GM23338 (cell line): Measurements from ENCODE around the gene HLA-DPB1.
A peak's percentile ranks its signal among the peaks of the same experiment; 100 is the strongest.

Experiments used
- CREB1 ChIP-seq: fragments of 250-450 bp; sonication (Bioruptor Pico); IDR thresholded peaks from 2 replicates; pipeline ENCODE4 v1.5.0; 2020; ENCODE audit warnings: low read depth, mild to moderate bottlenecking, moderate library complexity
- EZH2 ChIP-seq: fragments of 200-600 bp; sonication (generic); IDR thresholded peaks from one replicate; pipeline ENCODE4 v1.8.0; 2017; ENCODE audit warnings: antibody characterized with exemption, mild to moderate bottlenecking, low read depth; ENCODE audit not compliant: unreplicated experiment
- EZH2phosphoT487 ChIP-seq: fragments of 200-600 bp; sonication (generic); IDR thresholded peaks from one replicate; pipeline ENCODE4 v1.8.1; 2018; ENCODE audit warnings: antibody characterized with exemption; ENCODE audit not compliant: unreplicated experiment
- JUNB ChIP-seq: IDR thresholded peaks from one replicate; pipeline ENCODE4 v1.6.1; 2016; ENCODE audit warnings: antibody characterized with exemption; ENCODE audit not compliant: unreplicated experiment
- NANOG ChIP-seq: IDR thresholded peaks from 2 replicates; pipeline ENCODE4 v1.6.1; 2016; ENCODE audit warnings: antibody characterized with exemption, borderline replicate concordance
- POLR2AphosphoS5 ChIP-seq: IDR thresholded peaks from 2 replicates; pipeline ENCODE4 v1.6.1; 2016; ENCODE audit warnings: antibody characterized with exemption, low read depth
- REST ChIP-seq: IDR thresholded peaks from one replicate; pipeline ENCODE4 v1.6.1; 2018; ENCODE audit warnings: antibody characterized with exemption; ENCODE audit not compliant: unreplicated experiment
- ZNF331 ChIP-seq: fragments of 250-450 bp; sonication (Bioruptor Pico); IDR thresholded peaks from 2 replicates; pipeline ENCODE4 v1.5.0; 2020; ENCODE audit warnings: low read depth, mild to moderate bottlenecking, moderate library complexity
- TF ChIP-seq, protein P1 (sequence below), 2 experiments: fragments of 200-600 bp in 1 of 2; sonication (generic) in 1 of 2; conservative IDR thresholded peaks; 2 replicates each; pipeline versions ENCODE4 v1.5.1 to v1.6.1; 2016 to 2017; ENCODE audit warnings: antibody characterized with exemption in 2 of 2, low read depth in 2 of 2, mild to moderate bottlenecking in 2 of 2, moderate library complexity in 1 of 2
- TF ChIP-seq, protein P2 (sequence below): IDR thresholded peaks from 2 replicates; pipeline ENCODE4 v1.6.1; 2016; ENCODE audit warnings: antibody characterized with exemption

GRCh38 chr6:33118525-33119123, 42.8 kb downstream of the HLA-DPB1 start:
- no peak for TF ChIP-seq EZH2
- TF ChIP-seq, protein P1, sequence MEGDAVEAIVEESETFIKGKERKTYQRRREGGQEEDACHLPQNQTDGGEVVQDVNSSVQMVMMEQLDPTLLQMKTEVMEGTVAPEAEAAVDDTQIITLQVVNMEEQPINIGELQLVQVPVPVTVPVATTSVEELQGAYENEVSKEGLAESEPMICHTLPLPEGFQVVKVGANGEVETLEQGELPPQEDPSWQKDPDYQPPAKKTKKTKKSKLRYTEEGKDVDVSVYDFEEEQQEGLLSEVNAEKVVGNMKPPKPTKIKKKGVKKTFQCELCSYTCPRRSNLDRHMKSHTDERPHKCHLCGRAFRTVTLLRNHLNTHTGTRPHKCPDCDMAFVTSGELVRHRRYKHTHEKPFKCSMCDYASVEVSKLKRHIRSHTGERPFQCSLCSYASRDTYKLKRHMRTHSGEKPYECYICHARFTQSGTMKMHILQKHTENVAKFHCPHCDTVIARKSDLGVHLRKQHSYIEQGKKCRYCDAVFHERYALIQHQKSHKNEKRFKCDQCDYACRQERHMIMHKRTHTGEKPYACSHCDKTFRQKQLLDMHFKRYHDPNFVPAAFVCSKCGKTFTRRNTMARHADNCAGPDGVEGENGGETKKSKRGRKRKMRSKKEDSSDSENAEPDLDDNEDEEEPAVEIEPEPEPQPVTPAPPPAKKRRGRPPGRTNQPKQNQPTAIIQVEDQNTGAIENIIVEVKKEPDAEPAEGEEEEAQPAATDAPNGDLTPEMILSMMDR (conservative IDR thresholded peaks at IDR 0.05; ENCODE audit: low read depth in 2 of 2) = peak; percentile 69 to 91
- TF ChIP-seq POLR2AphosphoS5 = no peak
- no peak for TF ChIP-seq JUNB
- TF ChIP-seq, protein P2, sequence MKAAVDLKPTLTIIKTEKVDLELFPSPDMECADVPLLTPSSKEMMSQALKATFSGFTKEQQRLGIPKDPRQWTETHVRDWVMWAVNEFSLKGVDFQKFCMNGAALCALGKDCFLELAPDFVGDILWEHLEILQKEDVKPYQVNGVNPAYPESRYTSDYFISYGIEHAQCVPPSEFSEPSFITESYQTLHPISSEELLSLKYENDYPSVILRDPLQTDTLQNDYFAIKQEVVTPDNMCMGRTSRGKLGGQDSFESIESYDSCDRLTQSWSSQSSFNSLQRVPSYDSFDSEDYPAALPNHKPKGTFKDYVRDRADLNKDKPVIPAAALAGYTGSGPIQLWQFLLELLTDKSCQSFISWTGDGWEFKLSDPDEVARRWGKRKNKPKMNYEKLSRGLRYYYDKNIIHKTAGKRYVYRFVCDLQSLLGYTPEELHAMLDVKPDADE = no peak
- no peak for TF ChIP-seq ZNF331
- TF ChIP-seq REST = no peak
- TF ChIP-seq EZH2phosphoT487 = no peak
- no peak for TF ChIP-seq CREB1 (CRISPR knock-in tag)
- no peak for TF ChIP-seq NANOG
